ENCODE measurements around the gene CLDN14. TPM values are rescaled to one million over a fixed set of nuclear protein-coding genes. Genes with fewer than 3 reads are reported as not detected.

CLDN14 gene
- total and polyA plus RNA-seq, 2 donors (not counting 1 experiment from before 2014, with no cell fraction given), result 0.39 TPM; not detected in 1

GRCh38 chr21:36419241-36419640 lies 60.7 kb downstream of the CLDN14 start:
- CTCF ChIA-PET, result interaction anchor here (1.4 to 1.7 kb wide), 2 partner anchors 11 to 508 kb away, joined by 3 to 7 read pairs; no protein-coding TSS in a partner anchor
- WGBS (ENCODE audit: insufficient coverage), result 94% methylated on average over 13 of the region's 14 CpGs
- H3K9me3 ChIP-seq (ENCODE audit: control extremely low read depth in 1 of 3, control insufficient read depth in 2 of 3, insufficient read depth in 1 of 3, low read length in 2 of 3), result no peaks in the 10 kb centered on the region
- peaks cover 0 to 2% of the 10 kb centered on the region in 2 experiments for H3K36me3 ChIP-seq (replicated peaks in 1 of 2; ENCODE audit: control extremely low read depth in 1 of 2, control insufficient read depth in 1 of 2, extremely low read depth in 1 of 2, insufficient read depth in 2 of 2, low read length in 1 of 2)
- POLR2A ChIA-PET, result no interaction called here
- Mint-ChIP-seq H3K9me3 (ENCODE audit: insufficient read depth) (no peaks in the 10 kb centered on the region), H3K27ac (no peak overlapping the region), H3K4me3 (no peak overlapping the region), H3K4me1 (peaks cover 1% of the 10 kb centered on the region), H3K27me3 (no peaks in the 10 kb centered on the region)
- no peak overlapping the region for H3K9ac ChIP-seq (ENCODE audit: low read length)
- H3K4me1 ChIP-seq (ENCODE audit: control insufficient read depth in 2 of 2, insufficient read depth in 2 of 2, low read length in 2 of 2), result no peaks in the 10 kb centered on the region
- no peak overlapping the region for H3K4me2 ChIP-seq (replicated peaks; ENCODE audit: low read depth, low read length, poor library complexity, severe bottlenecking)
- no peaks in the 10 kb centered on the region for H3K79me2 ChIP-seq (ENCODE audit: control insufficient read depth, insufficient read depth, low read length)
- ATAC-seq (ENCODE audit: low read depth) (no peak), DNase-seq (no peak)
- H3K27ac ChIP-seq (ENCODE audit: low read length in 2 of 2), result no peak overlapping the region
- H4K20me1 ChIP-seq (ENCODE audit: control insufficient read depth, insufficient read depth, low read length, poor library complexity, severe bottlenecking), result no peaks in the 10 kb centered on the region
- no peak overlapping the region for H3K4me3 ChIP-seq (ENCODE audit: control extremely low read depth in 1 of 5, extremely low read depth in 1 of 5, insufficient read depth in 1 of 5, low read depth in 2 of 5, low read length in 4 of 5)
- TF ChIP-seq CTCF (IDR thresholded peaks at IDR 0.05) (no peak), EZH2 (IDR thresholded peaks at IDR 0.05; ENCODE audit: borderline replicate concordance, insufficient read depth, low read depth, low read length, poor library complexity, severe bottlenecking) (no peak)
- H2AFZ ChIP-seq (ENCODE audit: insufficient read depth, low read depth, low read length, poor library complexity, severe bottlenecking), result no peak overlapping the region
- intact Hi-C loops (cut with micrococcal nuclease), result no loop called here
- H3K27me3 ChIP-seq (replicated peaks in 1 of 4; ENCODE audit: control extremely low read depth in 1 of 4, control insufficient read depth in 3 of 4, insufficient read depth in 4 of 4, low read length in 3 of 4), result no peaks in the 10 kb centered on the region

DNA sequence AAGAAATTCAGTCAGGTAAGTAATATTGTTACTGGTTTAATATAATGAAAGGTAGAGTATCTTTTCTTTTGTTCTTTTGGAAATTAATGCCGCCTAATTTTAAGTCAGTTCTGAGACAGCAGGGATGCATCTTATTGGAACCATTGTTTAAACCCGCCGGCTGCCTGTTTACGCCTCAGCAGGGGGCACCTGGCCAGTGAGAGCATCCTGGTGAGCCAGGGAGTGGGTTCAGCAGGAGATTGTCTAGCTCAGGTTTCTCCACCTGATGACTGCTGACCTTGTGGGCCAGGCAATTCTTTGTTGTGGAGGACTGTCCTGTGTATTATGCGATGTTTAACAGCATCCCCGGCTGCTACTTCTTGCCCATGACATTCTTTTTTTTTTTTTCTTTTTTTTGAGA lies 64.5 kb downstream of the CLDN14 start:
- H3K9me3 Mint-ChIP-seq (ENCODE audit: insufficient read depth), result no peaks in the 10 kb centered on the region
- H3K4me2 ChIP-seq (replicated peaks; ENCODE audit: low read depth, low read length, poor library complexity, severe bottlenecking), result no peak overlapping the region
- no peaks in the 10 kb centered on the region for H3K79me2 ChIP-seq (ENCODE audit: control insufficient read depth, insufficient read depth, low read length)
- H3K9me3 ChIP-seq (ENCODE audit: control extremely low read depth in 1 of 3, control insufficient read depth in 2 of 3, insufficient read depth in 1 of 3, low read length in 2 of 3), result no peaks in the 10 kb centered on the region
- H3K27me3 ChIP-seq (replicated peaks in 1 of 4; ENCODE audit: control extremely low read depth in 1 of 4, control insufficient read depth in 3 of 4, insufficient read depth in 4 of 4, low read length in 3 of 4), result no peaks in the 10 kb centered on the region
- POLR2A ChIA-PET, result no interaction called here
- no peak overlapping the region for H3K27ac ChIP-seq (ENCODE audit: low read length in 2 of 2)
- H3K4me1 Mint-ChIP-seq, result peaks cover 1% of the 10 kb centered on the region
- intact Hi-C loops (cut with micrococcal nuclease), result no loop called here
- H3K27me3 Mint-ChIP-seq, result no peaks in the 10 kb centered on the region
- H2AFZ ChIP-seq (ENCODE audit: insufficient read depth, low read depth, low read length, poor library complexity, severe bottlenecking), result no peak overlapping the region
- H3K9ac ChIP-seq (ENCODE audit: low read length), result no peak overlapping the region
- no peaks in the 10 kb centered on the region for H3K4me1 ChIP-seq (ENCODE audit: control insufficient read depth in 2 of 2, insufficient read depth in 2 of 2, low read length in 2 of 2)
- 100% methylated on average over 5 of the region's 6 CpGs for WGBS (ENCODE audit: insufficient coverage)
- H3K27ac Mint-ChIP-seq, result no peak overlapping the region
- H4K20me1 ChIP-seq (ENCODE audit: control insufficient read depth, insufficient read depth, low read length, poor library complexity, severe bottlenecking), result no peaks in the 10 kb centered on the region
- TF ChIP-seq CTCF (IDR thresholded peaks at IDR 0.05) (no peak), EZH2 (IDR thresholded peaks at IDR 0.05; ENCODE audit: borderline replicate concordance, insufficient read depth, low read depth, low read length, poor library complexity, severe bottlenecking) (no peak)
- ATAC-seq (ENCODE audit: low read depth) (no peak), DNase-seq (no peak)
- peaks cover 0 to 6% of the 10 kb centered on the region in 2 experiments for H3K36me3 ChIP-seq (replicated peaks in 1 of 2; ENCODE audit: control extremely low read depth in 1 of 2, control insufficient read depth in 1 of 2, extremely low read depth in 1 of 2, insufficient read depth in 2 of 2, low read length in 1 of 2)
- H3K4me3 Mint-ChIP-seq, result no peak overlapping the region
- H3K4me3 ChIP-seq (ENCODE audit: control extremely low read depth in 1 of 5, extremely low read depth in 1 of 5, insufficient read depth in 1 of 5, low read depth in 2 of 5, low read length in 4 of 5), result no peak overlapping the region
- CTCF ChIA-PET, result interaction anchor here (1.6 kb wide), 1 partner anchor 7 kb away, joined by 7 read pairs; no protein-coding TSS in a partner anchor
